ENCODE data around the gene TOPBP1. TPM values are rescaled to one million over a fixed set of nuclear protein-coding genes. Genes with fewer than 3 reads are reported as not detected.

TOPBP1 gene
- 49.3 TPM for polyA plus RNA-seq (2012; ENCODE audit: missing spikeins)

DNA sequence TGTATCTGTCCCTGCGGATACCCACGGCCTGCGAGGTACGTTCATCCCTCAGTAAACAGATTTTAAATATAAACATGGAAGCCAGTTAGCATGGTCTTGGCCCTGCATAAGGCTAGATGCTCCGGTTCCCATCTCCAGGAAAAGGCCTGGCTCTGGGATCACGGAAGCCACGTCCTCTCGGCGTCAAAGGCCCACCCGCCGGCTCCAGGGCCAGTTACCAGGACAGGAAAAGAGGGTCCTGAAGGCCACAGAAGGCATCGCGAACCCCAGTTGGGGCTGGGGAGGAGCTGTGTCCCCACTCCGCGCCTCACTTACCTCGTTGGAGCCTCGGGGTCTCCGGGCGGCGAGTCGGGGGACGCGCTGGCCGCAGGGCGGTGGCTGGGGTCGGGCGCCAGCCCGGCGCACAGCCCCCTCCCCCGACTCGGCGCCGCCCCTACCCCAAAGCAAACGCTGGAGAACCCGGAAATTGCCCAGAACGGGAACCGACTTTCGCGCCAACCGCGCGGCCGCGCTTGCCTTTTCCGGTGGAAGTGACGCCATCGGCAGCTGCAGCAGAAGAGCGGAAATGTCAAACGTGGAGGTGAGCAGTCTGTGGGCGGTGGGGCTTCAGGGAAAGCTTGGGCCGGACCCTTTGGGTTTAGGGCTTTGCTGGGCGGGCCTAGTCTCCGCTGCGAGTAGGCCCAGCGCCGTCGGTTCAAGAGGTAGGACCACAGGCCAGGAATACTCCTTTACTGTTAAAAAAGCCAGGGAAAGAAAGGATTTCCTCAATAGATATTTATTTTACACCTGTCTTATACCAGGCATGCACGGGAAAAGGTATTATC lies at the start of gene TOPBP1:
TOPBP1 (minus strand) TSS at position 488 of the 824 bp plus-strand sequence. CDS start 814 bp downstream, outside the sequence.
- DNase-seq (ENCODE audit: insufficient read length) (peak; percentile 80), FAIRE-seq (peak; percentile 99)
- TF ChIP-seq POLR2AphosphoS5 (IDR thresholded peaks at IDR 0.05; ENCODE audit: low read depth, low read length): peak; percentile 89
- TF ChIP-seq TAF1 (IDR thresholded peaks at IDR 0.05; ENCODE audit: borderline replicate concordance, low read depth, low read length): peak; percentile 82
- peak; percentile 92 for TF ChIP-seq POLR2A (IDR thresholded peaks at IDR 0.05; ENCODE audit: low read depth, low read length)

DNA sequence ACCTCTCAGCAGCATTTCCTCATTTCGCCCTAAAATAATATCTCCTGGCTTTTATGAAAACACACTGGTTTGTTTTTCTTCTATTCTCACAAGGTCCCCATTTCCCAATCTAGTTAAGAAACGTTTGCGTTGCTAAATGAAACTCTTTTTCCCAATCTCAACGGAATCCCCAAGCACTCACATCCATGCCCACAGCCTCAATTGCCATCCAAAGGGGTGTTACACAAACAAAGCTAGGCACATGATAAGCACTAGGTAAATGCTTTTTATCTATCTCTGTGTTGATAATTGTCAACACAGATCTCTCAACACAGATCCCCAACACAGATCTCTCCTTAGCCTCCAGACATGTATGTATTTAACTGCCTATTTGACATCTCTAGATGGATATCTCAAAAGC lies 49.3 kb upstream of the TOPBP1 start:
- DNase-seq (ENCODE audit: insufficient read length) (no peak), FAIRE-seq (no peak)
- TF ChIP-seq TAF1 (IDR thresholded peaks at IDR 0.05; ENCODE audit: borderline replicate concordance, low read depth, low read length) (no peak), POLR2AphosphoS5 (IDR thresholded peaks at IDR 0.05; ENCODE audit: low read depth, low read length) (no peak), POLR2A (IDR thresholded peaks at IDR 0.05; ENCODE audit: low read depth, low read length) (no peak)

DNA sequence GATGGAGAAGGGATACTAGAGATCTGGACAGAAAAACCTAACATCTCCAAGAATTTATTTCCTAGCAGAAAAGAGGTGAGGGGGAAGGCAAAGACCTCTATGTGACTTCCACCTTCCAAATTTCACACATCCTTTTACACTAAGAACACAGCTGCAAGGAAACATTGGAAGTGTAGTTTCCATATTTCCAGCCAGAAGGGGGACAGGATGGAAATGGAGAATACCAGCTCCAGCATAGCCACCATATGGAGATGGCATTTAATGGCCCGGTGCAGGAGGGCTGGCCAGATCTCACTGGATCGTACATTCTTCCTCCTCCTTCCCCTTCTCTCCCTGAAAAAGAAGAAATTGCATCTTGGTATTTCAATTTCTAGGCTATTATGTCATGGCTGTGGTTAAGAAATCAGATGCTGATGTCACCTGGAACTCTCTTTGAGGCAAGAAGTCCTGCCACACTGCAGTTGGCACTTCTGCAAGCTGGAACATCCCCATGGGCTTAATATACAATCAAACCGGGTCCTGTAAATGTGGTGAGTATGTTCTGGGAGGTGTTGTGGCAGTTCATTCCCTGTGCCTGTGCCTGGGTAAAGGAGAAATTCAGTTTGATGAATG lies 47.5 kb upstream of the TOPBP1 start:
- FAIRE-seq (no peak), DNase-seq (ENCODE audit: insufficient read length) (no peak)
- TF ChIP-seq POLR2A (IDR thresholded peaks at IDR 0.05; ENCODE audit: low read depth, low read length) (no peak), TAF1 (IDR thresholded peaks at IDR 0.05; ENCODE audit: borderline replicate concordance, low read depth, low read length) (no peak), POLR2AphosphoS5 (IDR thresholded peaks at IDR 0.05; ENCODE audit: low read depth, low read length) (no peak)

DNA sequence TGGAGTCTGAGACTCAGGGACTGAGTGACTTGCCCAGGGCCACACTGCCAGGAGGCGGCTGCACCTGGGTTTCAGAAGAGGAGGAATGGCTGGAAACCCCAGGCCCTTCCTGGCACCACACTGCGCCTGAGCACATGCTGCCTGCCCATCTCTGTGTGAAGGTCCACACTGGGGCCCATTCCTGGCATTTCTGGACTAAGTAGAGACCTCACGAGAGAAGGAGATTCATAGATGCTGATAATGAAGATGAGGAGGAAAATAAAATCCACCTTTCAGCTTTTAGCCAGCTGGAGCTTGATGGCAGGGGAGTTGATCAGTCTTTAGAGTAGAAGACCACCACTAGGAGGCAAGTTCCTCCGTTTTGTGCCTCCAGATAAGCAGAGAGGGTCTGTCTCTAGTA lies 44.3 kb upstream of the TOPBP1 start:
- no peak for DNase-seq (ENCODE audit: insufficient read length)
- TF ChIP-seq TAF1 (IDR thresholded peaks at IDR 0.05; ENCODE audit: borderline replicate concordance, low read depth, low read length) (no peak), POLR2AphosphoS5 (IDR thresholded peaks at IDR 0.05; ENCODE audit: low read depth, low read length) (no peak), POLR2A (IDR thresholded peaks at IDR 0.05; ENCODE audit: low read depth, low read length) (no peak)
- FAIRE-seq: no peak

DNA sequence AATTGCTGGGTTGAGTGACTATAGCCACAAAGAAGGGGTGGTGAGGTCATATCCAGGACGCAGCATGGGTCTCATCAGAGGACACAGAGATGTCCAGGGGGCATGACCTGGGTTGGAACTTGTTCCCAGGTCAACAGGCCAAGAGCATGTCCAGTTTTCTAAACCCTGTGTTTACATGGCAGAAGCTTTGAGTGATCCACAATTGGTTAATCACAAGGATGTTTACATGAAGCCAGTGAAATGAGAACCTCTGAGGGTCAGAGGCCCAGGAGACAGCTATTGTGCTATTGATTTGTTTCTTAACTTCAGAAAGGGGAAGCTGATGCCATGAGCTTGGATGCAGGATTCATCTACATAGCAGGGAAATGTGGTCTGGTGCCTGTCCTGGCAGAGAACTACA lies 42.2 kb upstream of the TOPBP1 start:
- no peak for DNase-seq (ENCODE audit: insufficient read length)
- FAIRE-seq: no peak
- TF ChIP-seq POLR2AphosphoS5 (IDR thresholded peaks at IDR 0.05; ENCODE audit: low read depth, low read length) (no peak), POLR2A (IDR thresholded peaks at IDR 0.05; ENCODE audit: low read depth, low read length) (no peak), TAF1 (IDR thresholded peaks at IDR 0.05; ENCODE audit: borderline replicate concordance, low read depth, low read length) (no peak)

DNA sequence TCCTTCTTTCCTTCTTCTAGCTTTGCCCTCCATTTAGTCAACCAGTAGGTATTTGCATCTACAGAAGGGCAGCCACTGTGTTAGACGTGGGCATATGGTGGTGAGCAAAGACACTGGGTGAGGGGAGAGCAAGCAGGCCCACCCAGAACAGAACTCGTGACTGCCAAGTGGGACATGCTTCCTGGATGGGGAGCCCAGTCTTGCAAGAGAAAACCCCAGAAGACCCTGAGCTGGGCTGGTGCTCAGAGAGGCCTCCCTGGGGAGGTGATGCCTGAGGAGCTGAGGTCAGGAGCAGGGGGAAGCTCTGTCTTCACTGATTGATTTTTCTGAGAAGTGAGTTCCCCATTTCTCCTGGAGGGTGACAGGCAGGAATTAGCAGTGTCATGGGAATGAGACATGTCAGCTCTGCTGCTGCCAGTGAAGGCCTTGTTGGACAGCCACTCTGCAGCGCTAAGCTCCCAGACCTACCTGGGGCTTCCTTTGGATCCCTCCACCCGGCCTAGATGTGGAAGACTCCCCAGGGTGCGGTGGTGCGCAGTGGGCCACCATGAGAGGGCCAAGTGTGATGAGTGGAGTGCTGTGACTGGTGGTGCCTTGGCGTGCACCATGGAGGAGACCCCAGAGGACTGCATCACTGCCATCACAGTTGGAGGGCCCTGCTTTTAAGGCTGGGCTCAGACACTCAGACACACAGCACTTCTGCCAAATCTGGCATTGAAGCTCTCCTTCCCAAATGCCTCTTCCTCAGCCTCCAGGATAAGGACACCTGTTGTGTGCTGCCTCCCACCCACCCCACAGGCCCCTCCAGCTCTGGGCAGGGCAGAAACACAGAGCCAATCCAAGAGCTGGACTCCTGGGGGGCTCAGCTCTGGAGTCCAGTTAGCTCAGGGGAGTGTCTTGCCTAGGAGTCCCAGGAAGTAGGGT lies 40.0 kb upstream of the TOPBP1 start:
- TF ChIP-seq POLR2A (IDR thresholded peaks at IDR 0.05; ENCODE audit: low read depth, low read length) (no peak), POLR2AphosphoS5 (IDR thresholded peaks at IDR 0.05; ENCODE audit: low read depth, low read length) (no peak), TAF1 (IDR thresholded peaks at IDR 0.05; ENCODE audit: borderline replicate concordance, low read depth, low read length) (no peak)
- DNase-seq (ENCODE audit: insufficient read length) (no peak), FAIRE-seq (no peak)

DNA sequence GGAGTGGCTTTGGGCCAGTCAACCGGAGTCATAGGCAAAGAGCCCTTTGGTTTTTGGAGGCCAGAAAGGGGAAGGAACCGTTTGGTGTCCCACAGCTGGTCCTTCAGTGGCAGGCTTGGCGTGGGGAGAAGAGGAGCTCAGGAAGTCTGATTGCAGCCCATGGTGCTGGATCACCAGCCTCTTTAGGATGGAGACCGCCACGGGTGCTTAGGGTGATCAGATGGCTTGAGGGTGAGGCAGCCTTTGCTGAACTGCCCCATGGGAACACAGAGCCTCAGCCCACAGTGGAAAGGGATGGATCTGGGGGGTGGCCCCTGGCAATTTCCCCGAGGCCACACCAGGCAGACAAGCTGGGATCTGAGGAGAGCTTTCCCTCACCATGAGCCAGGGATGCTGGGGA lies 38.6 kb upstream of the TOPBP1 start:
- no peak for DNase-seq (ENCODE audit: insufficient read length)
- TF ChIP-seq TAF1 (IDR thresholded peaks at IDR 0.05; ENCODE audit: borderline replicate concordance, low read depth, low read length) (no peak), POLR2AphosphoS5 (IDR thresholded peaks at IDR 0.05; ENCODE audit: low read depth, low read length) (no peak), POLR2A (IDR thresholded peaks at IDR 0.05; ENCODE audit: low read depth, low read length) (no peak)
- FAIRE-seq: no peak

DNA sequence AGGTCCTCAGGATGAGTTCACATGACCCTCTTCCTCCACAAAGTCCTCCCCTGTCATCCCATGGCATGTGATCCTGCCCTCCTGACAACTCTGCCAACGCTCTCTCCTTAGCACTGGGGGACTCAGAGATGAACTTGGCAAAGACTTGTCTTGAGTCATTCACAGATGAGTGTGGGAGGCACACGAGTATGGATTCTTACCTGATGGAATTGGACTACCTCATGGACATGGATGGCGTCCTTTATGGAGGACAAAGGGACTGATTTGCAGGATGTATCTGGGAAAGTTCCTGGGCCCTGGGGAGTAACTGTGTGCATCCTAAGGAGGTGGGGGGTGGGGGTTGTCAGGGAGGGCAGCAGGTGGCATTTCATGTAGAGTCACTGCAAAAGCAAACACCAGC lies 38.2 kb upstream of the TOPBP1 start:
- FAIRE-seq (no peak), DNase-seq (ENCODE audit: insufficient read length) (no peak)
- TF ChIP-seq POLR2AphosphoS5 (IDR thresholded peaks at IDR 0.05; ENCODE audit: low read depth, low read length) (no peak), POLR2A (IDR thresholded peaks at IDR 0.05; ENCODE audit: low read depth, low read length) (no peak), TAF1 (IDR thresholded peaks at IDR 0.05; ENCODE audit: borderline replicate concordance, low read depth, low read length) (no peak)

DNA sequence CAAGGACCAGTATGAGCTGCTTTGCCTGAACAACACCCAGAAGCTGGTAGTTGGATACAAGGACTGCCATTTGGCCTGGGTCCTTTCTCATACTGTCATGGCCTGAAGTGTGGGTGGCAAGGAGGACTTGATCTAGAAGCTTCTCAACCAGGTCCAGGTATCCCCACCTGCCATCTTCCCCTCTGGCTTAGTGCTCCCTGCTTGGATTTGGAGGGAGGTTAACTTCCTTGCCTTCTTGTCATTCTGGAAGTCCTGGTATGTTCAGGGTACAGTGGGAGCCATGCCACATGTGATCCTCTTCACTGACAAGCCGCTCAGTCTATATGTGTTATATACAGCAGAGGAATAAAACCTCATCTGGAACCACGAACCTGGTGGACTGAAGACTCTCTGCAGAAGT lies 37.7 kb upstream of the TOPBP1 start:
- no peak for FAIRE-seq

DNA sequence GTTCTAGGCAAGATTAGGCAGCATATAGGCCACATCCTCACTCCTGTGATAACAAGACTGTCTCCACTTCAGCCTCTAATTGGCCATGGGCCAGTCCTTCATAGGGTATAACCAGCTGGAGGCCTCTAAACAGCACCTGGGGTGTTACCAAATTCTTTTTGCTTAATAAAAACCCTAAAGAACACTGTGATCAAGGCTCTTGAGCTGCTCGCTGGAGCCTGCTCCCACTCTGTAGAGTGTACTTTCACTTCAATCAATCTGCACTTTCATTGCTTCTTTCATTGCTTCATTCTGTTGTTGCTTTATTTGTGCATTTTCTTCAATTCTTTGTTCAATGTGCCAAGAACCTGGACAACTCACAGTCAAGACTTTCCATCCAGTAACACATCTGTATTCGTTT lies 36.2 kb upstream of the TOPBP1 start:
- TF ChIP-seq POLR2A (IDR thresholded peaks at IDR 0.05; ENCODE audit: low read depth, low read length) (no peak), TAF1 (IDR thresholded peaks at IDR 0.05; ENCODE audit: borderline replicate concordance, low read depth, low read length) (no peak), POLR2AphosphoS5 (IDR thresholded peaks at IDR 0.05; ENCODE audit: low read depth, low read length) (no peak)
- DNase-seq (ENCODE audit: insufficient read length): no peak
- no peak for FAIRE-seq

More for the DNA sequence above, 37.7 kb upstream of the TOPBP1 start:
- TF ChIP-seq POLR2A (IDR thresholded peaks at IDR 0.05; ENCODE audit: low read depth, low read length): no peak
- TF ChIP-seq POLR2AphosphoS5 (IDR thresholded peaks at IDR 0.05; ENCODE audit: low read depth, low read length): no peak
- no peak for TF ChIP-seq TAF1 (IDR thresholded peaks at IDR 0.05; ENCODE audit: borderline replicate concordance, low read depth, low read length)
- DNase-seq (ENCODE audit: insufficient read length): no peak

DNA sequence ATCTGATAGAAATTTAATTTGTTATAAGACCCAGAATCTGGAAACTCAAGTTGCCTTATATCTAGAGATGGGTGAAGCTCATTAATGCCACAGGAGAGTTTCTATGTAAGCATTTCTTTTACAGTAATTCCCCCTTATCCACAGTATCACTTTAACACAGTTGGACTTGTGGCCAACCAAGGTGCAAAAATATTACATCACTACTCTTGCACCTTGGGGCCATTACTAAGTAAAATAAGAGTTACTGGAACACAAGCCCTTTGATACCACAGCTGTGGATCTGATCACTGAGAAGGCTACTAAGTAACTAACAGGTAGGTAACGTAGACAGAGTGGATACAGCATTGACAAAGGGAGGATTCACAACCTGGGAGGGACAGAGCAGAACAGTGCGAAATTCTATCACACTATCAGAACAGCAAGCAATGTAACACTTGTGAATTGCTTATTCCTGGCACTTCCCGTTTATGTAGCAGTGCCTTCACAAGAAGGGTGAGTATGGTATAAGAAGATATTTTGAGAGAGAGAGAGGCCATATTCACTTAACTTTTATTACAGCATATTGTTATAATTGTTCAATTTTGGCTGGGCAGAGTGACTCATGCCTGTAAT lies 33.9 kb upstream of the TOPBP1 start:
- TF ChIP-seq TAF1 (IDR thresholded peaks at IDR 0.05; ENCODE audit: borderline replicate concordance, low read depth, low read length): no peak
- no peak for TF ChIP-seq POLR2AphosphoS5 (IDR thresholded peaks at IDR 0.05; ENCODE audit: low read depth, low read length)
- no peak for TF ChIP-seq POLR2A (IDR thresholded peaks at IDR 0.05; ENCODE audit: low read depth, low read length)
- no peak for DNase-seq (ENCODE audit: insufficient read length)
- no peak for FAIRE-seq
